ENCODE results near the gene BCAS3. TPM values are rescaled to one million over a fixed set of nuclear protein-coding genes. Genes with fewer than 3 reads are reported as not detected.

Gene BCAS3
- total RNA-seq, 2 experiments from 2014 or later: 20.1 to 31.8 TPM

DNA sequence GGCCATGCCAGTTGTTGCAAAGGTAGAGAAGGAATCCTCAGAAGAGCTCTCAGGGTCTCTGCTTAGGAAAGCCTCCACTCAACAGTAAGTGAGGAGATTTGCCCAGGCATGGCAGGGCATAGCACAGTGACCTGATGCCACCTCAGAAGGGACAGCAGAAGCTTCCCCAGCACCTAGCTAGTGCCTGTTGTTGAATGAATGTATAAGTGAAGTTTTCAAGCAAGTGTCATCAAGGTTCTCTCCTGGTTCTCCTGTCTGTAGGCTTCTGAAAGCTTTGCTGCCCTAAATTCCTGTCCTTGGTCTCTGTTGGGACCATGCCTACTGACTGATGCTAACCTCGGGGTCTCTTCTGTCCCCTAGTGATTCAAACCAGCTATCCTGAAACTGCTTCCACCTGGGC lies 607.1 kb downstream of the BCAS3 start:
- intact Hi-C loops (cut with DNase I, micrococcal nuclease): no loop called here
- no peak overlapping the region for H3K27ac ChIP-seq (ENCODE audit: low read depth in 1 of 2, low read length in 2 of 2)
- ATAC-seq (ENCODE audit: poor library complexity): no peak
- TF ChIP-seq, protein P1, sequence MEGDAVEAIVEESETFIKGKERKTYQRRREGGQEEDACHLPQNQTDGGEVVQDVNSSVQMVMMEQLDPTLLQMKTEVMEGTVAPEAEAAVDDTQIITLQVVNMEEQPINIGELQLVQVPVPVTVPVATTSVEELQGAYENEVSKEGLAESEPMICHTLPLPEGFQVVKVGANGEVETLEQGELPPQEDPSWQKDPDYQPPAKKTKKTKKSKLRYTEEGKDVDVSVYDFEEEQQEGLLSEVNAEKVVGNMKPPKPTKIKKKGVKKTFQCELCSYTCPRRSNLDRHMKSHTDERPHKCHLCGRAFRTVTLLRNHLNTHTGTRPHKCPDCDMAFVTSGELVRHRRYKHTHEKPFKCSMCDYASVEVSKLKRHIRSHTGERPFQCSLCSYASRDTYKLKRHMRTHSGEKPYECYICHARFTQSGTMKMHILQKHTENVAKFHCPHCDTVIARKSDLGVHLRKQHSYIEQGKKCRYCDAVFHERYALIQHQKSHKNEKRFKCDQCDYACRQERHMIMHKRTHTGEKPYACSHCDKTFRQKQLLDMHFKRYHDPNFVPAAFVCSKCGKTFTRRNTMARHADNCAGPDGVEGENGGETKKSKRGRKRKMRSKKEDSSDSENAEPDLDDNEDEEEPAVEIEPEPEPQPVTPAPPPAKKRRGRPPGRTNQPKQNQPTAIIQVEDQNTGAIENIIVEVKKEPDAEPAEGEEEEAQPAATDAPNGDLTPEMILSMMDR (IDR thresholded peaks at IDR 0.05): no peak
- H3K36me3 ChIP-seq (ENCODE audit: insufficient read depth, low read length): no peaks in the 10 kb centered on the region
- H3K4me1 ChIP-seq (ENCODE audit: insufficient read depth, low read length): no peaks in the 10 kb centered on the region
- DNase-seq: no peak
- Mint-ChIP-seq H3K36me3 (ENCODE audit: low read depth) (no peaks in the 10 kb centered on the region), H3K27me3 (no peaks in the 10 kb centered on the region), H3K27ac (no peak overlapping the region), H3K4me1 (ENCODE audit: low read depth) (no peaks in the 10 kb centered on the region), H3K4me3 (no peak overlapping the region), H3K9me3 (no peaks in the 10 kb centered on the region)
- H3K27me3 ChIP-seq (ENCODE audit: control insufficient read depth in 1 of 2, insufficient read depth in 2 of 2, low read length in 2 of 2): no peaks in the 10 kb centered on the region
- no peaks in the 10 kb centered on the region for H3K9me3 ChIP-seq (ENCODE audit: control insufficient read depth in 1 of 2, insufficient read depth in 1 of 2, low read length in 2 of 2)
- POLR2A ChIA-PET: interaction anchor here (0.6 kb wide), 1 partner anchor 77 kb away, joined by 4 read pairs; no protein-coding TSS in a partner anchor
- CTCF ChIA-PET: no interaction called here
- H3K4me3 ChIP-seq (ENCODE audit: low read length): no peak overlapping the region

DNA sequence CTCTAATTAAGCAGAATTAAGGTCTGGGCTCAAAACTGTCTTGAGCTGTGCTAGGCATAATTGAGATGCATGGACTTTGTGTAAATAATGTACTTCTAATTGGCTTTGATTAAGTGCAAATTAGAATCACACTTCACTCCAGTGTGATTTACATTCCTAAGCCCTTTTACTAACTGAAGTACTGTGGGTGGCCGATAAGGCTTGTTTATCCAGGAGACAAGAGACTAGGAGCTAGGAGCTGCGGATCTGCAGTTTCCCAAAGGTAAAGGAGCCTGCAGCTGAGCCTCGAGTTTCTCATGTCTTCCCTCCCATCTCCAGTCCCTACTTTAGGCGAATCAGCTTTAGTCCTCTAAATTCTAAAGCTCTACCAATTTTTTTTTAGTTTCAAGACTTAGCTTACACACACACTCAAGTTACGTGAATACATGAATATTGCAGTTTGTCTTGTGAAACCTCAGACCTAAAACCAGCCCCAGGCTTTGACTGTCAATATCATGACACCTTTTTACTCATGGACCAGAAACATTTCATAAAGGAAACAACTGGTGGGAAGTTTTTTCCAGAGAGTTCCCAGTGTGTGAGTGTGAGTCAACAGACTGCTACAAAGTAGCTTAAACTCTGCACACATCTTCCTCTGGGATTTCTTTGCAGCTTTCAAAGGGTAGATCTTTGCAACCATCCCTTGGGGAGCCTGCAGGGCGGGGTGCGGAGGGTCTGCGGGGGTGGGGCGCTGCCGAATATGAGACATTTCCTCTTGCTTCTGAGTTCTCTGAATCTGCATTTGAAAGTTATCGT lies 608.1 kb downstream of the BCAS3 start:
- intact Hi-C loops (cut with DNase I, micrococcal nuclease): no loop called here
- Histone ChIP-seq H3K4me3 (ENCODE audit: low read length) (no peak overlapping the region), H3K27ac (ENCODE audit: low read depth in 1 of 2, low read length in 2 of 2) (no peak overlapping the region), H3K27me3 (ENCODE audit: control insufficient read depth in 1 of 2, insufficient read depth in 2 of 2, low read length in 2 of 2) (no peaks in the 10 kb centered on the region), H3K4me1 (ENCODE audit: insufficient read depth, low read length) (no peaks in the 10 kb centered on the region), H3K9me3 (ENCODE audit: control insufficient read depth in 1 of 2, insufficient read depth in 1 of 2, low read length in 2 of 2) (no peaks in the 10 kb centered on the region), H3K36me3 (ENCODE audit: insufficient read depth, low read length) (no peaks in the 10 kb centered on the region)
- CTCF ChIA-PET: no interaction called here
- no peaks in the 10 kb centered on the region for H3K4me1 Mint-ChIP-seq (ENCODE audit: low read depth)
- TF ChIP-seq, protein P1 (IDR thresholded peaks at IDR 0.05): no peak
- H3K4me3 Mint-ChIP-seq: no peak overlapping the region
- POLR2A ChIA-PET: no interaction called here
- no peak overlapping the region for H3K27ac Mint-ChIP-seq
- H3K27me3 Mint-ChIP-seq: no peaks in the 10 kb centered on the region
- H3K9me3 Mint-ChIP-seq: no peaks in the 10 kb centered on the region
- no peaks in the 10 kb centered on the region for H3K36me3 Mint-ChIP-seq (ENCODE audit: low read depth)
- ATAC-seq (ENCODE audit: poor library complexity): no peak
- no peak for DNase-seq

DNA sequence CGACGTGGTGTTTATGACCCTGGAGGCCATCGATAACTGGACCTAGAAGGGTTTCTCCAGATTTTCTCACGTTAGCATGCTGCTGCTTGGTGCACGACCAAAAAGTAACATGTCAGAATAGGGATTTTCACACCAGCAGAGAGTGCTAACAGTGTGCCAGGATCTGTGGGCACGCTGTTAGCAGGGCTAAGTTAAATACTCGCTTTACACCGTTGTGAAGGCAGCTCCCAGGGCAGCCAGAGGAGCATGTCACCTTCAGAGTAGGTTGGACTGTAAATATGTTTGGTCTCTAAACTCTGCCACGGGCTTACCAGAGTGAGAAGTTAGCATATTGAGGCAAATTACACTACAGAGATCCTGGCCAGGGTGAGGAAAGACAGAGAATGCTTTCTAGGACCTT lies 608.8 kb downstream of the BCAS3 start:
- Mint-ChIP-seq H3K9me3 (no peaks in the 10 kb centered on the region), H3K27me3 (no peaks in the 10 kb centered on the region), H3K4me1 (ENCODE audit: low read depth) (no peaks in the 10 kb centered on the region), H3K4me3 (no peak overlapping the region), H3K36me3 (ENCODE audit: low read depth) (no peaks in the 10 kb centered on the region), H3K27ac (no peak overlapping the region)
- Histone ChIP-seq H3K27ac (ENCODE audit: low read depth in 1 of 2, low read length in 2 of 2) (no peak overlapping the region), H3K36me3 (ENCODE audit: insufficient read depth, low read length) (no peaks in the 10 kb centered on the region), H3K27me3 (ENCODE audit: control insufficient read depth in 1 of 2, insufficient read depth in 2 of 2, low read length in 2 of 2) (no peaks in the 10 kb centered on the region), H3K4me1 (ENCODE audit: insufficient read depth, low read length) (no peaks in the 10 kb centered on the region), H3K4me3 (ENCODE audit: low read length) (no peak overlapping the region), H3K9me3 (ENCODE audit: control insufficient read depth in 1 of 2, insufficient read depth in 1 of 2, low read length in 2 of 2) (no peaks in the 10 kb centered on the region)
- CTCF ChIA-PET: no interaction called here
- TF ChIP-seq, protein P1 (IDR thresholded peaks at IDR 0.05): no peak
- no peak for ATAC-seq (ENCODE audit: poor library complexity)
- DNase-seq: no peak
- POLR2A ChIA-PET: no interaction called here
- intact Hi-C loops (cut with DNase I, micrococcal nuclease): no loop called here
